Stimulated activated CD4-positive, alpha-beta T cell treated with anti-CD3 and anti-CD28 coated beads, Interleukin-15, amount 100 ng/mL, for 48 hours (primary cell): ENCODE results near the gene NBPF9.
A peak's percentile ranks its signal among the peaks of the same experiment; 100 is the strongest.
"Not testable (repeated sequence)": the region's sequence is repeated elsewhere in the genome, so short reads cannot be mapped to it uniquely, and the experiment has no call there.

Experiments
- DNase-seq, 2 donors: peaks; one replicate each; pipeline ENCODE4 v3.0.0-alpha.2; 2020; ENCODE audit warnings: low read depth in 2 of 2

The NBPF9 gene

GRCh38 chr1:149103109-149104081 lies at the start of gene NBPF9:
NBPF9 (minus strand) TSS chr1:149103551; CDS start chr1:149082139, 21,412 bp downstream.
- peak in 1 of 2 donors; percentile 29 for DNase-seq

GRCh38 chr1:149149909-149150308 lies 46.6 kb upstream of the NBPF9 start:
- DNase-seq, result not testable (repeated sequence)

GRCh38 chr1:149137585-149137984 lies 34.2 kb upstream of the NBPF9 start:
- DNase-seq, result not testable (repeated sequence)

- not testable (repeated sequence) for DNase-seq
Measured at GRCh38 chr1:149130938-149131337, 27.6 kb upstream of the NBPF9 start.

GRCh38 chr1:149129245-149129644 lies 25.9 kb upstream of the NBPF9 start:
- not testable (repeated sequence) for DNase-seq

GRCh38 chr1:149126555-149127145 lies 23.3 kb upstream of the NBPF9 start:
- DNase-seq, result not testable (repeated sequence)

GRCh38 chr1:149123948-149124926 lies 20.9 kb upstream of the NBPF9 start:
- not testable (repeated sequence) for DNase-seq

- DNase-seq, result not testable (repeated sequence)
Measured at GRCh38 chr1:149112828-149113227, 9.5 kb upstream of the NBPF9 start.

GRCh38 chr1:149110343-149110742 lies 7.0 kb upstream of the NBPF9 start:
- not testable (repeated sequence) for DNase-seq

GRCh38 chr1:149102574-149102973 lies 777 bp downstream of the NBPF9 start:
- DNase-seq, result peak; percentile 10 to 20

GRCh38 chr1:149098276-149098675 lies 5.1 kb downstream of the NBPF9 start:
- DNase-seq, result not testable (repeated sequence)

GRCh38 chr1:149093155-149093554 lies 10.2 kb downstream of the NBPF9 start:
- DNase-seq, result not testable (repeated sequence)

GRCh38 chr1:149075505-149076127 lies 27.7 kb downstream of the NBPF9 start:
- DNase-seq, result not testable (repeated sequence)

GRCh38 chr1:149064611-149065010 lies 38.7 kb downstream of the NBPF9 start:
- DNase-seq, result not testable (repeated sequence)

- DNase-seq, result not testable (repeated sequence)
Measured at GRCh38 chr1:149043056-149043455, 60.3 kb downstream of the NBPF9 start.

GRCh38 chr1:149033916-149034315 lies 69.4 kb downstream of the NBPF9 start:
- not testable (repeated sequence) for DNase-seq

GRCh38 chr1:149024327-149024726 lies 79.0 kb downstream of the NBPF9 start:
- not testable (repeated sequence) for DNase-seq

GRCh38 chr1:149018577-149018976 lies 84.8 kb downstream of the NBPF9 start:
- DNase-seq, result not testable (repeated sequence)

- not testable (repeated sequence) for DNase-seq
Measured at GRCh38 chr1:149016626-149017025, 86.7 kb downstream of the NBPF9 start.

GRCh38 chr1:149015522-149015921 lies 87.8 kb downstream of the NBPF9 start:
- DNase-seq, result not testable (repeated sequence)

GRCh38 chr1:149013513-149013912 lies 89.8 kb downstream of the NBPF9 start:
- DNase-seq, result not testable (repeated sequence)
